ENCODE data around the gene TMEM72.

DNA sequence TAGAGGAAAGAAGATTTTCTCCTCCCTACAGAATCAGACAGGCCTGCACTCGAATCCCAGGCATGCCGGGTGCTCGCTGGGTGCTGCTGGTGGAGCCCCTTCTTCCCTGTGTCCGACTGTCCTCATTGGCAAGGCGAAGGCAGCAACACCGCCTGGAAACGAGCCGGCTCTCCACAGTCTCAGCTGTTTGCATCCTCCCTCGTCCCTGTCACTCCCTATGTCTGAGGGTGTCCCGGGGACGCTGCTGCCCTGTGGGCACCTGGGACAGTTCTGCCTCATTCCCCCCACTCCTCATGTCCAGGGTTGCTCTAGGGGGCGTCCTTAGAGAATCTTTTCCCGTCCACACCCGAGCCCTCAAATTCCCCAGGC, 31.6 kb upstream of the TMEM72 start:
- TF ChIP-seq, protein P1, sequence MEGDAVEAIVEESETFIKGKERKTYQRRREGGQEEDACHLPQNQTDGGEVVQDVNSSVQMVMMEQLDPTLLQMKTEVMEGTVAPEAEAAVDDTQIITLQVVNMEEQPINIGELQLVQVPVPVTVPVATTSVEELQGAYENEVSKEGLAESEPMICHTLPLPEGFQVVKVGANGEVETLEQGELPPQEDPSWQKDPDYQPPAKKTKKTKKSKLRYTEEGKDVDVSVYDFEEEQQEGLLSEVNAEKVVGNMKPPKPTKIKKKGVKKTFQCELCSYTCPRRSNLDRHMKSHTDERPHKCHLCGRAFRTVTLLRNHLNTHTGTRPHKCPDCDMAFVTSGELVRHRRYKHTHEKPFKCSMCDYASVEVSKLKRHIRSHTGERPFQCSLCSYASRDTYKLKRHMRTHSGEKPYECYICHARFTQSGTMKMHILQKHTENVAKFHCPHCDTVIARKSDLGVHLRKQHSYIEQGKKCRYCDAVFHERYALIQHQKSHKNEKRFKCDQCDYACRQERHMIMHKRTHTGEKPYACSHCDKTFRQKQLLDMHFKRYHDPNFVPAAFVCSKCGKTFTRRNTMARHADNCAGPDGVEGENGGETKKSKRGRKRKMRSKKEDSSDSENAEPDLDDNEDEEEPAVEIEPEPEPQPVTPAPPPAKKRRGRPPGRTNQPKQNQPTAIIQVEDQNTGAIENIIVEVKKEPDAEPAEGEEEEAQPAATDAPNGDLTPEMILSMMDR (IDR thresholded peaks at IDR 0.05), result no peak
- no peak for TF ChIP-seq POLR2A (IDR thresholded peaks at IDR 0.05)

All from breast epithelium (tissue), 3 donors.